Vagina (tissue), 2 donors: ENCODE data around the gene ANKS1A.

Experiments
- CTCF ChIP-seq, 3 experiments: fragments of 450-650 bp in 2 of 3; fragments of 200-600 bp in 1 of 3; sonication (generic) in 1 of 3; IDR thresholded peaks; one replicate each; pipeline ENCODE4 v1.5.1; 2017 to 2019; ENCODE audit warnings: antibody characterized with exemption in 3 of 3, mild to moderate bottlenecking in 2 of 3, moderate library complexity in 2 of 3
- POLR2A ChIP-seq, 2 donors: fragments of 450-650 bp; IDR thresholded peaks; one replicate each; pipeline ENCODE4 v1.6.1; 2017; ENCODE audit warnings: antibody characterized with exemption in 2 of 2, mild to moderate bottlenecking in 2 of 2, moderate library complexity in 2 of 2

- TF ChIP-seq CTCF (IDR thresholded peaks at IDR 0.05) (no peak), POLR2A (IDR thresholded peaks at IDR 0.05) (no peak)
These were observed 189.8 kb downstream of the ANKS1A start for GRCh38 chr6:35078896-35079295.
